HG02610 (cell line): ENCODE results near the gene SIX5.

Source experiments
- ATAC-seq: cut with Tn5 transposase; IDR thresholded peaks from one replicate; pipeline ENCODE4 v1.9.1; 2021; ENCODE audit warnings: mild to moderate bottlenecking, moderate library complexity; ENCODE audit not compliant: unreplicated experiment

Gene SIX5

GRCh38 chr19:45716359-45717130, 52.5 kb downstream of the SIX5 start:
- no peak for ATAC-seq

- no peak for ATAC-seq
These were observed 53.9 kb downstream of the SIX5 start for GRCh38 chr19:45715139-45715538.
